ENCODE results near the gene RARS2. TPM values are rescaled to one million over a fixed set of nuclear protein-coding genes. Genes with fewer than 3 reads are reported as not detected.

Gene RARS2
- polyA plus RNA-seq, 2 donors: 7.9 to 16.1 TPM

DNA sequence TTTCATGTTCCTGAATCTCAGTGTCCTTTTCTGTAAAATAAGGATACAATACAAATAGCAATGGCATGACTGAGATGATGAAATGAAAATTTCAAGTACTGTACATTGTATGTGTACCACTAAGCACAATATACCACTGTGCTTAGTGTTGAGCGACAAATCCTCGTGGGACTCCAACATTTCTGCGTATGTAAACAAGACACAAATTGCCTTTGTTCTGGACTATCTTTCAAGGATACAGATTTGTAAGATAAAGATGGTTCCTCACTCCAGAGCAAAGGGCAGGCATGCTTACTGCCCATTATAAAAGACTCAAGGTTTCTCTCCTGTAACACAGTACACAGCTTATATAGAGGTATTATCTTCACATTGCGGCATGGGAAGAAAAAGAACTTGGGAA is 6.0 kb downstream of the RARS2 start:
- Histone ChIP-seq H3K27me3 (ENCODE audit: control insufficient read depth in 1 of 2, insufficient read depth in 2 of 2, low read length in 2 of 2) (no peaks in the 10 kb centered on the region), H3K27ac (ENCODE audit: low read depth in 2 of 2, low read length in 1 of 2) (no peak overlapping the region), H3K9me3 (ENCODE audit: control insufficient read depth in 2 of 2, insufficient read depth in 1 of 2, low read depth in 1 of 2, low read length in 1 of 2) (no peaks in the 10 kb centered on the region), H3K4me1 (ENCODE audit: control insufficient read depth in 2 of 2, insufficient read depth in 2 of 2, low read length in 1 of 2) (no peaks in the 10 kb centered on the region), H3K4me3 (ENCODE audit: low read depth in 1 of 2, low read length in 2 of 2) (no peak overlapping the region), H3K36me3 (ENCODE audit: control insufficient read depth in 2 of 2, insufficient read depth in 2 of 2, low read length in 1 of 2) (no peaks in the 10 kb centered on the region)
- WGBS, 2 donors: 85 to 93% methylated on average over 4 of the region's 4 CpGs

DNA sequence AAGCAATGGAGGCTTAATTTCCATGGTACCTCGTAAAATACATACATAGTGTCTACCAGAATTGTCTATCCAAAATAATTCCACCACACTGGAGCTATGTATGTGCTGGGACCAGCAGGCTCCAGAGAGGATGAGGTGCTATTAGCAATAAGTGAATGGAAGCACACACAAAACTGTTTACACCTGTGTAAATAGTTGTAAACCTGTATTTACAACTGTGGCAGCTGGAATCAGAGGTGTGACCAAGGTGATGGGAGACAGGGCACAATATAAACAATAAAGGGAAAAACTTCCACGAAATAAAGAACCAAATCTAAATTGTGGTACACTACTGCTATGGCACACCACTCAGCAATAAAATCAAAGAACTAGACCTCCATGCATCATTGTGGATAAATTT is 14.4 kb downstream of the RARS2 start:
- no peaks in the 10 kb centered on the region for H3K27me3 ChIP-seq (ENCODE audit: control insufficient read depth in 1 of 2, insufficient read depth in 2 of 2, low read length in 2 of 2)
- 74 to 82% methylated on average over 2 of the region's 2 CpGs for WGBS, 2 donors
- no peak overlapping the region for H3K27ac ChIP-seq (ENCODE audit: low read depth in 2 of 2, low read length in 1 of 2)
- no peaks in the 10 kb centered on the region for H3K4me1 ChIP-seq (ENCODE audit: control insufficient read depth in 2 of 2, insufficient read depth in 2 of 2, low read length in 1 of 2)
- H3K9me3 ChIP-seq (ENCODE audit: control insufficient read depth in 2 of 2, insufficient read depth in 1 of 2, low read depth in 1 of 2, low read length in 1 of 2): no peaks in the 10 kb centered on the region
- H3K4me3 ChIP-seq (ENCODE audit: low read depth in 1 of 2, low read length in 2 of 2): no peak overlapping the region
- no peaks in the 10 kb centered on the region for H3K36me3 ChIP-seq (ENCODE audit: control insufficient read depth in 2 of 2, insufficient read depth in 2 of 2, low read length in 1 of 2)

DNA sequence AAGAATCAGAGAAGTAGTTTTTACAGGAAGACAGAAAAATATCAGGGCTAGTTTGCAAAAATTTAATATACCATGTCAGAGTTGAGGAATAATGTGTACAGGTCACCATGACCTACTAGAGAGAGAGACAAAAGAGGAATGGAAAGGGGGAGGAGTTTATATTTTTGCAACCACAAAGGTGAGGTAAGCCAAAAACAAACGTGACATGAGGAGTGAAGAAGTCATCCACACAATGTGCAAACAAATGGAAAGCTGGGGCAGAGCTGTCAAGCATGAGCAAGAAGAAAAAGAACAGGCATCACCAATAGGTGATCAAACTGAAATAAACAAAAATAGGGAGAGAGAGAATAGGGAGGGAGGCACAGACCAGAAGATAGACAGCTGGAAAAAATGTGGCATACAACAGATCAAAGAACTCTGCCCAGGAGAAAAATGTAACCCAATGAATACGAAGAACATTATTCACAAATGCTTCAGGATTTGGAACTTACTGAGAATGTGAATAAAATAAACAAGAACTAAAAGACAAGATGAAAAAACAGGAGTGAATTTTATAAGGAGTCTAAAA is 15.5 kb downstream of the RARS2 start:
- no peaks in the 10 kb centered on the region for H3K27me3 ChIP-seq (ENCODE audit: control insufficient read depth in 1 of 2, insufficient read depth in 2 of 2, low read length in 2 of 2)
- no peaks in the 10 kb centered on the region for H3K9me3 ChIP-seq (ENCODE audit: control insufficient read depth in 2 of 2, insufficient read depth in 1 of 2, low read depth in 1 of 2, low read length in 1 of 2)
- no peak overlapping the region for H3K27ac ChIP-seq (ENCODE audit: low read depth in 2 of 2, low read length in 1 of 2)
- no peaks in the 10 kb centered on the region for H3K4me1 ChIP-seq (ENCODE audit: control insufficient read depth in 2 of 2, insufficient read depth in 2 of 2, low read length in 1 of 2)
- no peak overlapping the region for H3K4me3 ChIP-seq (ENCODE audit: low read depth in 1 of 2, low read length in 2 of 2)
- H3K36me3 ChIP-seq (ENCODE audit: control insufficient read depth in 2 of 2, insufficient read depth in 2 of 2, low read length in 1 of 2): no peaks in the 10 kb centered on the region
- 38 to 52% methylated on average over 2 of the region's 2 CpGs for WGBS, 2 donors

DNA sequence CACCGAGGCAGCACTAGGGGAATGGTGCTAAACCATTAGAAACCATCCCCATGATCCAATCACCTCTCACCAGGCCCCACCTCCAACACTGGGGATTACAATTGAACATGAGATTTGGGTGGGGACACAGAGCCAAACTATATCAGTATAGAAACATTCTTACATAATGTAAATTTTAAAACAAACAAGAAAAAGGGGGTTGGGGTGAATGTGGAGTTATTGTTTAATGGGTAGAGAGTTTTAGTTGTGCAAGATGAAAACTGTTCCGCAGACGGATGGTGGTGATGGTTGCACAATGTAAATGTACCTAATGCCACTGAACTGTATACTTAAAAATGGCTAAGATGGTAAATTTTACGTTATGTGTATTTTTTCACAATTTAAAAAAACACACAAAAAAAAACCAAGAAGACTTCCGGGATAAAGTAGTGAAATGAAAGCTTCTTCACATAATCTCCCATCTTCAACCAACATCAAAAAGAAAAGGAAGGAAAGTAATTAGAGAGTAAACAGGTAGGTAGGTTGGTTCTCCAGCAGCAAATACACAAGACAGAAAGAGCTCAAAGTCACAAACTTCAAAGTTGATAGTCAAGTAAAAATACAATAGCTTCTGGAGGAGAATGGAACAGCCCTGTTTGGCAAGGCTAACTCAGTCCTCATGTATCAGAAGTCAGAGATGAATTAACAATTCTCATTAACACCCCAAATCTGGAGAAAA is 16.3 kb downstream of the RARS2 start:
- Histone ChIP-seq H3K4me1 (ENCODE audit: control insufficient read depth in 2 of 2, insufficient read depth in 2 of 2, low read length in 1 of 2) (no peaks in the 10 kb centered on the region), H3K9me3 (ENCODE audit: control insufficient read depth in 2 of 2, insufficient read depth in 1 of 2, low read depth in 1 of 2, low read length in 1 of 2) (no peaks in the 10 kb centered on the region), H3K36me3 (ENCODE audit: control insufficient read depth in 2 of 2, insufficient read depth in 2 of 2, low read length in 1 of 2) (no peaks in the 10 kb centered on the region), H3K27ac (ENCODE audit: low read depth in 2 of 2, low read length in 1 of 2) (no peak overlapping the region), H3K27me3 (ENCODE audit: control insufficient read depth in 1 of 2, insufficient read depth in 2 of 2, low read length in 2 of 2) (no peaks in the 10 kb centered on the region), H3K4me3 (ENCODE audit: low read depth in 1 of 2, low read length in 2 of 2) (no peak overlapping the region)
- 94 to 96% methylated on average over 5 of the region's 5 CpGs for WGBS, 2 donors

DNA sequence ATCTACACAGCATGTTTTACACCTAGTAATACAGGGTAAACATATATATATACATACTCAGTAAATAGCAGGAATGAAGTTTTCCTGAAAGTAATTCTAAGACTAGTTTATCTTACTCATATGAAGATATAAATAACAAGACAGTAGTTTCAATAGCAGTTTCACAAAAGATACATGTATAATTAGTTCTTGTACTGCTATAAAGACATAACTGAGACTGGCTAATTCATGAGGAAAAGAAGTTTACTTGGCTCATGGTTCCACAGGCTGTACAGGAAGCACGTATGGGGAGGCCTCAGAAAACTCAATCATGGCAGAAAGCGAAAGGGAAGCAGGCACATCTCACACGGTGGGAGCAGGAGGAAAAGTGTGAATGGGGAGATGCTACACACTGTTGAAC is 16.9 kb downstream of the RARS2 start:
- 88 to 93% methylated on average over 3 of the region's 3 CpGs for WGBS, 2 donors
- Histone ChIP-seq H3K4me3 (ENCODE audit: low read depth in 1 of 2, low read length in 2 of 2) (no peak overlapping the region), H3K4me1 (ENCODE audit: control insufficient read depth in 2 of 2, insufficient read depth in 2 of 2, low read length in 1 of 2) (no peaks in the 10 kb centered on the region), H3K36me3 (ENCODE audit: control insufficient read depth in 2 of 2, insufficient read depth in 2 of 2, low read length in 1 of 2) (no peaks in the 10 kb centered on the region), H3K9me3 (ENCODE audit: control insufficient read depth in 2 of 2, insufficient read depth in 1 of 2, low read depth in 1 of 2, low read length in 1 of 2) (no peaks in the 10 kb centered on the region), H3K27me3 (ENCODE audit: control insufficient read depth in 1 of 2, insufficient read depth in 2 of 2, low read length in 2 of 2) (no peaks in the 10 kb centered on the region), H3K27ac (ENCODE audit: low read depth in 2 of 2, low read length in 1 of 2) (no peak overlapping the region)

DNA sequence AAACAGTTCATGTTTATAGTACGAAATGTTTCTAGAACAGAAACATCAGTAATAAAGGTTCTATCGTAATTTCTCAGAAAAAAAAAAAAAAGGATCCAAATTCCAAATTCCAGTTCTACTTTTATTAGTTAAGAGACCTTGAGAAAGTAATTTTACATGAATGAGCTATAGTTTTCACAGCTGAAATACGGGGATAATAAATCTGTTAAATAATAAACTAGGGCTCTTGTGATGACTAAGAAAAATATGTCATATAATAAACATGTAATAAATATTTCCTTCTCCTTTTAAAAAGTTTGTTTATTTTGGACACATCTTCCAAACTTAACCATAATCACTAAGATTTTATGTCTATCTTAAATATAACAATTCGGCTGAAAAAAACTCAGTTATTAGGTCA is 17.8 kb downstream of the RARS2 start:
- no peak overlapping the region for H3K4me3 ChIP-seq (ENCODE audit: low read depth in 1 of 2, low read length in 2 of 2)
- no peaks in the 10 kb centered on the region for H3K36me3 ChIP-seq (ENCODE audit: control insufficient read depth in 2 of 2, insufficient read depth in 2 of 2, low read length in 1 of 2)
- no peaks in the 10 kb centered on the region for H3K27me3 ChIP-seq (ENCODE audit: control insufficient read depth in 1 of 2, insufficient read depth in 2 of 2, low read length in 2 of 2)
- WGBS, 2 donors: 70 to 74% methylated on average over 4 of the region's 4 CpGs
- no peaks in the 10 kb centered on the region for H3K4me1 ChIP-seq (ENCODE audit: control insufficient read depth in 2 of 2, insufficient read depth in 2 of 2, low read length in 1 of 2)
- no peaks in the 10 kb centered on the region for H3K9me3 ChIP-seq (ENCODE audit: control insufficient read depth in 2 of 2, insufficient read depth in 1 of 2, low read depth in 1 of 2, low read length in 1 of 2)
- no peak overlapping the region for H3K27ac ChIP-seq (ENCODE audit: low read depth in 2 of 2, low read length in 1 of 2)

DNA sequence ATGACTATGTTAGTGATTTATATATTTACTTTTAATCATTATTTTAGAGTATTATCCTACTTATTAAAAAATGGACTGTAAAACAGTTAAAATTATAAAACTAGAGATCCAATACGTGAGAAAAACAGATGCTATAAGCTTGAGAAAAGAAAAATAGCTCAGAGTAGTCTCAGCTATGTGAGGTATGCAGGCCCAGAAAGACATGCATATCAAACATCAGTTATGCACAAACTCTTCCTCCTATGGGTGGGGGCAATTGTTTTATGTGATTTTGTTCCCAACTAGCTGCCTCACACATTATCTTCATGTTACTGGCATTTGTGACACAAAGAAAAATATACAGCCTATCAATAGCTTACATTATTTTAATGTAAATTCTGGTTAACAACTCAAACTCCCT is 28.8 kb downstream of the RARS2 start:
- no peaks in the 10 kb centered on the region for H3K4me1 ChIP-seq (ENCODE audit: control insufficient read depth in 2 of 2, insufficient read depth in 2 of 2, low read length in 1 of 2)
- no peak overlapping the region for H3K27ac ChIP-seq (ENCODE audit: low read depth in 2 of 2, low read length in 1 of 2)
- H3K36me3 ChIP-seq (ENCODE audit: control insufficient read depth in 2 of 2, insufficient read depth in 2 of 2, low read length in 1 of 2): peaks cover 0 to 3% of the 10 kb centered on the region in 2 donors
- H3K4me3 ChIP-seq (ENCODE audit: low read depth in 1 of 2, low read length in 2 of 2): no peak overlapping the region
- 85 to 89% methylated on average over 1 of the region's 1 CpG for WGBS, 2 donors
- H3K27me3 ChIP-seq (ENCODE audit: control insufficient read depth in 1 of 2, insufficient read depth in 2 of 2, low read length in 2 of 2): no peaks in the 10 kb centered on the region
- no peaks in the 10 kb centered on the region for H3K9me3 ChIP-seq (ENCODE audit: control insufficient read depth in 2 of 2, insufficient read depth in 1 of 2, low read depth in 1 of 2, low read length in 1 of 2)

DNA sequence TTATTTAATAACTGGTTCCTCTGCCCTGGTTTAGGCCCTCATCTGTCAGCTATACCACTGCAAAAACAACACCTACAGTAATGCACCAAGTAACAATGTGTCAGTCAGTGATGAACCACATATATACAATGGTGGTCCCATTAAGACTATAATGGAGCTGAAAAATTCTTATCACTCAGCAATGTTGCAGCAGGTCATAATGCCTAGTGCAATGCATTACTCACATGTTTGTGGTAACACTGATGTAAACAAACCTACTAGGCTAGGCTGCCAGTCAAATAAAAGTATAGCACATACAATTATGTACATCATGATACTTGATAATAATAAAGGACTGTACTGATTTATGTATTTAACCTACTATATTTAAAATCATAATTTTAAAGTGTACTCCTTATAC is 31.3 kb downstream of the RARS2 start:
- Histone ChIP-seq H3K27me3 (ENCODE audit: control insufficient read depth in 1 of 2, insufficient read depth in 2 of 2, low read length in 2 of 2) (no peaks in the 10 kb centered on the region), H3K36me3 (ENCODE audit: control insufficient read depth in 2 of 2, insufficient read depth in 2 of 2, low read length in 1 of 2) (peaks cover 3% of the 10 kb centered on the region in 2 donors), H3K27ac (ENCODE audit: low read depth in 2 of 2, low read length in 1 of 2) (no peak overlapping the region), H3K9me3 (ENCODE audit: control insufficient read depth in 2 of 2, insufficient read depth in 1 of 2, low read depth in 1 of 2, low read length in 1 of 2) (no peaks in the 10 kb centered on the region), H3K4me3 (ENCODE audit: low read depth in 1 of 2, low read length in 2 of 2) (no peak overlapping the region), H3K4me1 (ENCODE audit: control insufficient read depth in 2 of 2, insufficient read depth in 2 of 2, low read length in 1 of 2) (no peaks in the 10 kb centered on the region)

DNA sequence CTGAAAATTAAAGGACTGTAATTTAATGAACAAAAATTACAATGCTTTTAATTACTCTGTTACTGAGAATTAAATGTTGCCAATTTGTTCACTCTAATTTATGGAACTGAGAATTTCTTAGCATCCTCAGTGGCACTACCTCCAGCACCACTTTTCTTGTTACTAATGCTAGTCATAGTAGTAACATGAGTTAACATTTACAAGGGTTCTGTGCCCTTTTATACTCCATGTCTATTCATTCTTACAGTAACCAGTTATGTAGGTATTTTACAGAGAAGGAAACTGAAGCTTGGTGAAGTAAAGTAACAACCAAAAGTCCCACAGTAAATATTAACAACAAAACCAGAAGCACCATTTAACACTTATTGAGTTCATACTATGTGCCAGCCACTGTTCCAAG is 34.3 kb downstream of the RARS2 start:
- Histone ChIP-seq H3K36me3 (ENCODE audit: control insufficient read depth in 2 of 2, insufficient read depth in 2 of 2, low read length in 1 of 2) (peaks cover 0 to 4% of the 10 kb centered on the region in 2 donors), H3K4me1 (ENCODE audit: control insufficient read depth in 2 of 2, insufficient read depth in 2 of 2, low read length in 1 of 2) (no peaks in the 10 kb centered on the region), H3K9me3 (ENCODE audit: control insufficient read depth in 2 of 2, insufficient read depth in 1 of 2, low read depth in 1 of 2, low read length in 1 of 2) (no peaks in the 10 kb centered on the region), H3K27me3 (ENCODE audit: control insufficient read depth in 1 of 2, insufficient read depth in 2 of 2, low read length in 2 of 2) (no peaks in the 10 kb centered on the region), H3K4me3 (ENCODE audit: low read depth in 1 of 2, low read length in 2 of 2) (no peak overlapping the region), H3K27ac (ENCODE audit: low read depth in 2 of 2, low read length in 1 of 2) (no peak overlapping the region)

DNA sequence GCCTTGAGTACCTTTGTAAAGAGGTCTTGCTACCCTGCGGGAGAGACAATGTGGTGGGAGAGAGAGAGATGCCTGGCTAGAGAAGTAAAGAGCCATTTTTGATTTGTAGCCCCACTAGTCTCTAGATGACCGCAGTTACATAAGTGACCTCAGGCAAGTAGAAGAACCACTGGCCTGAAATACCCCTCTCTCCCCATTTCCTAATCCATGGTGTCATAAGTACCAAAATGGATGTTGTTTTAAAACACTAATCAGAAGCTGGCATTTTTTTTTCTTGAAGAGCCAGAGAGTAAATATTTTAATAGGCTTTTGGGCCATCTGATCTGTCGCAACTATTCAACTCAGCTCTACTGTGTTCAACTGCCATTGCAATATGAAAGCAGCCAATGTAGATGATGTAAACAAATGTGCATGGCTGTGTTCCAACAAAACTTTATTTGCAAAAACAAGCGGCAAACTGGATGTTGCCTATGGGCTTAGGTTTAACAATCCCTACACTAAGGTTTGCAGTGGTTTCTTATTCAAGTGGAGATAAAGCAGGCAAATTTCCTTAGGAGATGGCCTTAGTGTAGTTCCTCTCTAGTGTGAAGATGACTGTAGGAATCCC is 36.5 kb downstream of the RARS2 start:
- H3K36me3 ChIP-seq (ENCODE audit: control insufficient read depth in 2 of 2, insufficient read depth in 2 of 2, low read length in 1 of 2): peaks cover 0 to 4% of the 10 kb centered on the region in 2 donors
- no peaks in the 10 kb centered on the region for H3K27me3 ChIP-seq (ENCODE audit: control insufficient read depth in 1 of 2, insufficient read depth in 2 of 2, low read length in 2 of 2)
- 88 to 93% methylated on average over 4 of the region's 4 CpGs for WGBS, 2 donors
- no peaks in the 10 kb centered on the region for H3K9me3 ChIP-seq (ENCODE audit: control insufficient read depth in 2 of 2, insufficient read depth in 1 of 2, low read depth in 1 of 2, low read length in 1 of 2)
- H3K27ac ChIP-seq (ENCODE audit: low read depth in 2 of 2, low read length in 1 of 2): no peak overlapping the region
- H3K4me3 ChIP-seq (ENCODE audit: low read depth in 1 of 2, low read length in 2 of 2): no peak overlapping the region
- no peaks in the 10 kb centered on the region for H3K4me1 ChIP-seq (ENCODE audit: control insufficient read depth in 2 of 2, insufficient read depth in 2 of 2, low read length in 1 of 2)

Data from esophagus (tissue), 2 donors.